Stimulated activated naive CD8-positive, alpha-beta T cell treated with anti-CD3 and anti-CD28 coated beads, Interleukin-15, Interleukin-2, amounts not matched to agents 100 ng/mL and 50 ng/mL, for 24 hours (primary cell): ENCODE data around the gene BBLN.

Source experiments
- H3K27ac Mint-ChIP-seq: one replicate; pipeline ENCODE4 v1.8.0; 2021; ENCODE audit warnings: mild to moderate bottlenecking, mixed read lengths
- H3K27me3 Mint-ChIP-seq: one replicate; pipeline ENCODE4 v1.8.0; 2021; ENCODE audit warnings: mixed read lengths
- H3K36me3 Mint-ChIP-seq: one replicate; pipeline ENCODE4 v1.8.0; 2021; ENCODE audit warnings: low read depth, mixed read lengths
- H3K4me1 Mint-ChIP-seq: one replicate; pipeline ENCODE4 v1.8.0; 2021; ENCODE audit warnings: low read depth, mixed read lengths
- H3K4me3 Mint-ChIP-seq: one replicate; pipeline ENCODE4 v1.8.0; 2021; ENCODE audit warnings: mild to moderate bottlenecking, mixed read lengths
- H3K9me3 Mint-ChIP-seq: one replicate; pipeline ENCODE4 v1.8.0; 2021; ENCODE audit warnings: mixed read lengths

The BBLN gene

GRCh38 chr9:128162215-128163026, 2.4 kb downstream of the BBLN start:
- H3K4me1 Mint-ChIP-seq: peaks cover 19% of the 10 kb centered on the region
- H3K27ac Mint-ChIP-seq: no peak overlapping the region
- H3K4me3 Mint-ChIP-seq: no peak overlapping the region
- no peaks in the 10 kb centered on the region for H3K9me3 Mint-ChIP-seq
- no peaks in the 10 kb centered on the region for H3K27me3 Mint-ChIP-seq
- H3K36me3 Mint-ChIP-seq: peaks cover 25% of the 10 kb centered on the region

GRCh38 chr9:128163027-128163515, 3.0 kb downstream of the BBLN start:
- Mint-ChIP-seq H3K27me3 (no peaks in the 10 kb centered on the region), H3K4me3 (no peak overlapping the region), H3K4me1 (peaks cover 19% of the 10 kb centered on the region), H3K36me3 (peaks cover 25% of the 10 kb centered on the region), H3K9me3 (no peaks in the 10 kb centered on the region), H3K27ac (no peak overlapping the region)

- no peaks in the 10 kb centered on the region for H3K27me3 Mint-ChIP-seq
- no peak overlapping the region for H3K27ac Mint-ChIP-seq
- H3K4me1 Mint-ChIP-seq: peaks cover 19% of the 10 kb centered on the region
- no peak overlapping the region for H3K4me3 Mint-ChIP-seq
- peaks cover 29% of the 10 kb centered on the region for H3K36me3 Mint-ChIP-seq
- H3K9me3 Mint-ChIP-seq: no peaks in the 10 kb centered on the region
Measured at GRCh38 chr9:128163523-128164306, 3.6 kb downstream of the BBLN start.

GRCh38 chr9:128164307-128164885, 4.3 kb downstream of the BBLN start:
- Mint-ChIP-seq H3K4me3 (no peak overlapping the region), H3K27ac (no peak overlapping the region), H3K9me3 (no peaks in the 10 kb centered on the region), H3K4me1 (peaks cover 14% of the 10 kb centered on the region), H3K27me3 (no peaks in the 10 kb centered on the region), H3K36me3 (peaks cover 34% of the 10 kb centered on the region)

GRCh38 chr9:128166169-128166568, 6.1 kb downstream of the BBLN start:
- Mint-ChIP-seq H3K27ac (no peak overlapping the region), H3K36me3 (peaks cover 42% of the 10 kb centered on the region), H3K4me3 (no peak overlapping the region), H3K4me1 (peaks cover 8% of the 10 kb centered on the region), H3K9me3 (no peaks in the 10 kb centered on the region), H3K27me3 (no peaks in the 10 kb centered on the region)

GRCh38 chr9:128167209-128167608, 7.1 kb downstream of the BBLN start:
- H3K4me3 Mint-ChIP-seq: no peak overlapping the region
- H3K4me1 Mint-ChIP-seq: peaks cover under 1% of the 10 kb centered on the region
- no peaks in the 10 kb centered on the region for H3K27me3 Mint-ChIP-seq
- peaks cover 39% of the 10 kb centered on the region for H3K36me3 Mint-ChIP-seq
- H3K9me3 Mint-ChIP-seq: no peaks in the 10 kb centered on the region
- H3K27ac Mint-ChIP-seq: no peak overlapping the region

- H3K36me3 Mint-ChIP-seq: peaks cover 32% of the 10 kb centered on the region
- no peaks in the 10 kb centered on the region for H3K27me3 Mint-ChIP-seq
- no peak overlapping the region for H3K4me3 Mint-ChIP-seq
- H3K9me3 Mint-ChIP-seq: no peaks in the 10 kb centered on the region
- H3K27ac Mint-ChIP-seq: no peak overlapping the region
- no peaks in the 10 kb centered on the region for H3K4me1 Mint-ChIP-seq
Measured at GRCh38 chr9:128168731-128169308, 8.8 kb downstream of the BBLN start.

GRCh38 chr9:128169492-128169891, 9.4 kb downstream of the BBLN start:
- Mint-ChIP-seq H3K9me3 (no peaks in the 10 kb centered on the region), H3K27me3 (no peaks in the 10 kb centered on the region), H3K27ac (no peak overlapping the region), H3K4me1 (no peaks in the 10 kb centered on the region), H3K36me3 (peaks cover 28% of the 10 kb centered on the region), H3K4me3 (no peak overlapping the region)

GRCh38 chr9:128169925-128170324, 9.9 kb downstream of the BBLN start:
- Mint-ChIP-seq H3K4me1 (no peaks in the 10 kb centered on the region), H3K27ac (no peak overlapping the region), H3K36me3 (peaks cover 29% of the 10 kb centered on the region), H3K9me3 (no peaks in the 10 kb centered on the region), H3K4me3 (no peak overlapping the region), H3K27me3 (no peaks in the 10 kb centered on the region)

GRCh38 chr9:128174062-128174461, 14.0 kb downstream of the BBLN start:
- Mint-ChIP-seq H3K27ac (no peak overlapping the region), H3K9me3 (no peaks in the 10 kb centered on the region), H3K27me3 (no peaks in the 10 kb centered on the region), H3K4me1 (no peaks in the 10 kb centered on the region), H3K4me3 (no peak overlapping the region), H3K36me3 (peaks cover 28% of the 10 kb centered on the region)

GRCh38 chr9:128175102-128175563, 15.1 kb downstream of the BBLN start:
- Mint-ChIP-seq H3K27me3 (no peaks in the 10 kb centered on the region), H3K9me3 (no peaks in the 10 kb centered on the region), H3K27ac (no peak overlapping the region), H3K4me1 (no peaks in the 10 kb centered on the region), H3K4me3 (no peak overlapping the region), H3K36me3 (peaks cover 30% of the 10 kb centered on the region)

GRCh38 chr9:128175726-128176125, 15.7 kb downstream of the BBLN start:
- H3K27me3 Mint-ChIP-seq: no peaks in the 10 kb centered on the region
- no peaks in the 10 kb centered on the region for H3K4me1 Mint-ChIP-seq
- no peak overlapping the region for H3K27ac Mint-ChIP-seq
- H3K9me3 Mint-ChIP-seq: no peaks in the 10 kb centered on the region
- peaks cover 30% of the 10 kb centered on the region for H3K36me3 Mint-ChIP-seq
- H3K4me3 Mint-ChIP-seq: no peak overlapping the region

GRCh38 chr9:128178806-128179431, 18.9 kb downstream of the BBLN start:
- no peak overlapping the region for H3K27ac Mint-ChIP-seq
- no peaks in the 10 kb centered on the region for H3K27me3 Mint-ChIP-seq
- peaks cover 4% of the 10 kb centered on the region for H3K4me1 Mint-ChIP-seq
- no peaks in the 10 kb centered on the region for H3K9me3 Mint-ChIP-seq
- peaks cover 40% of the 10 kb centered on the region for H3K36me3 Mint-ChIP-seq
- H3K4me3 Mint-ChIP-seq: no peak overlapping the region

GRCh38 chr9:128180001-128180400, 19.9 kb downstream of the BBLN start:
- Mint-ChIP-seq H3K4me1 (peaks cover 8% of the 10 kb centered on the region), H3K36me3 (peaks cover 42% of the 10 kb centered on the region), H3K27me3 (no peaks in the 10 kb centered on the region), H3K4me3 (no peak overlapping the region), H3K27ac (no peak overlapping the region), H3K9me3 (no peaks in the 10 kb centered on the region)
